Measurements from ENCODE around the gene CBLB.

DNA sequence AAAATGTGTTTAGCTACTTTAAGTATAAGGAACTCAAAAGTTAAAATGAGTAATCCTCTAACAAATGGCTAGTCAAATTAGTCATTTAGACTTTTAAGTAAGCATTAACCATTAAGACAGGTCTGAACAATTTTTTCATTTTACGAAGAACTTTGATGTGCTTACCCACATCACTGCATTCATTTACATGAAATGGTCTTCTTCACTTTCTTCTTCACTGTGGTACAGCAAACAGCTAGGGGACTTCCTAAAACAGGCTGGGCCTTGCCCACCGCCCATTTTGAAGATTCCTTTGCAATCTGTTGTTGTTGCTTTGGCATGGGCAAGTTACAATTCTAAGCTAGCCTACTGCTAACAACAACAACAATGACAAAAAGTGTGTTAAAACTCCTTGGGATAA, 67.4 kb downstream of the CBLB start:
- TF ChIP-seq POLR2A (IDR thresholded peaks at IDR 0.05) = no peak
- TF ChIP-seq, protein P1, sequence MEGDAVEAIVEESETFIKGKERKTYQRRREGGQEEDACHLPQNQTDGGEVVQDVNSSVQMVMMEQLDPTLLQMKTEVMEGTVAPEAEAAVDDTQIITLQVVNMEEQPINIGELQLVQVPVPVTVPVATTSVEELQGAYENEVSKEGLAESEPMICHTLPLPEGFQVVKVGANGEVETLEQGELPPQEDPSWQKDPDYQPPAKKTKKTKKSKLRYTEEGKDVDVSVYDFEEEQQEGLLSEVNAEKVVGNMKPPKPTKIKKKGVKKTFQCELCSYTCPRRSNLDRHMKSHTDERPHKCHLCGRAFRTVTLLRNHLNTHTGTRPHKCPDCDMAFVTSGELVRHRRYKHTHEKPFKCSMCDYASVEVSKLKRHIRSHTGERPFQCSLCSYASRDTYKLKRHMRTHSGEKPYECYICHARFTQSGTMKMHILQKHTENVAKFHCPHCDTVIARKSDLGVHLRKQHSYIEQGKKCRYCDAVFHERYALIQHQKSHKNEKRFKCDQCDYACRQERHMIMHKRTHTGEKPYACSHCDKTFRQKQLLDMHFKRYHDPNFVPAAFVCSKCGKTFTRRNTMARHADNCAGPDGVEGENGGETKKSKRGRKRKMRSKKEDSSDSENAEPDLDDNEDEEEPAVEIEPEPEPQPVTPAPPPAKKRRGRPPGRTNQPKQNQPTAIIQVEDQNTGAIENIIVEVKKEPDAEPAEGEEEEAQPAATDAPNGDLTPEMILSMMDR (IDR thresholded peaks at IDR 0.05) = no peak

Measured in adrenal gland (tissue), 5 donors.